OCI-LY1 (cell line): ENCODE results near the gene MC2R.

Source experiments
- H2AFZ ChIP-seq: fragments of 200-600 bp; sonication (generic), shearing (Covaris generic); 2 replicates; pipeline ENCODE4 v1.6.0; 2014; ENCODE audit warnings: antibody characterized with exemption, mild to moderate bottlenecking, low read length
- H3F3A ChIP-seq: fragments of 200-600 bp; sonication (generic), shearing (Covaris generic); 2 replicates; pipeline ENCODE4 v1.6.0; 2014; ENCODE audit warnings: mild to moderate bottlenecking, antibody characterized with exemption, low read length, moderate library complexity; ENCODE audit not compliant: insufficient read depth
- H3K27ac ChIP-seq: fragments of 200-600 bp; sonication (generic); 2 replicates; pipeline ENCODE4 v1.5.1; 2014; ENCODE audit warnings: low read length, mixed run types, mild to moderate bottlenecking, low read depth; ENCODE audit not compliant: poor library complexity, severe bottlenecking
- H3K27me3 ChIP-seq: fragments of 200-600 bp; sonication (generic); 2 replicates; pipeline ENCODE4 v1.6.0; 2014; ENCODE audit warnings: antibody characterized with exemption, mild to moderate bottlenecking, low read length, moderate library complexity; ENCODE audit not compliant: insufficient read depth
- H3K36me3 ChIP-seq: fragments of 200-600 bp; sonication (generic); 2 replicates; pipeline ENCODE4 v1.6.1; 2014; ENCODE audit warnings: mild to moderate bottlenecking, antibody characterized with exemption, low read length, moderate library complexity, mixed read lengths; ENCODE audit not compliant: insufficient read depth
- H3K4me1 ChIP-seq: fragments of 200-600 bp; sonication (generic); 2 replicates; pipeline ENCODE4 v1.5.1; 2014; ENCODE audit warnings: mild to moderate bottlenecking, low read length, moderate library complexity; ENCODE audit not compliant: insufficient read depth, severe bottlenecking
- H3K4me2 ChIP-seq: fragments of 200-600 bp; sonication (generic), shearing (Covaris generic); 2 replicates; pipeline ENCODE4 v1.6.1; 2014; ENCODE audit warnings: low read length
- H3K4me3 ChIP-seq: fragments of 200-600 bp; sonication (generic); 2 replicates; pipeline ENCODE4 v1.5.1; 2014; ENCODE audit warnings: low read length, low read depth, mild to moderate bottlenecking, mixed read lengths; ENCODE audit not compliant: poor library complexity, severe bottlenecking
- H3K79me2 ChIP-seq: fragments of 200-600 bp; shearing (Covaris generic); 2 replicates; pipeline ENCODE4 v1.6.1; 2016; ENCODE audit warnings: mixed run types, low read length, mixed read lengths; ENCODE audit not compliant: insufficient read depth
- H3K9ac ChIP-seq: fragments of 200-600 bp; sonication (generic), shearing (Covaris generic); 2 replicates; pipeline ENCODE4 v1.6.1; 2014; ENCODE audit warnings: mild to moderate bottlenecking, low read length, mixed read lengths
- H3K9me2 ChIP-seq: fragments of 200-600 bp; sonication (generic), shearing (Covaris generic); 2 replicates; pipeline ENCODE4 v1.6.1; 2014; ENCODE audit warnings: low read depth, mild to moderate bottlenecking, low read length, mixed read lengths
- H3K9me3 ChIP-seq: fragments of 200-600 bp; shearing (Covaris generic); 2 replicates; pipeline ENCODE4 v1.6.1; 2014; ENCODE audit warnings: low read length, mixed read lengths
- H4K20me1 ChIP-seq: fragments of 200-600 bp; sonication (generic), shearing (Covaris generic); 2 replicates; pipeline ENCODE4 v1.6.0; 2016; ENCODE audit warnings: mild to moderate bottlenecking, low read length; ENCODE audit not compliant: insufficient read depth
- EZH2 ChIP-seq: fragments of 200-600 bp; sonication (generic), shearing (Covaris generic); IDR thresholded peaks from 2 replicates; pipeline ENCODE4 v1.8.0; 2017; ENCODE audit warnings: borderline replicate concordance, mixed run types, mild to moderate bottlenecking, antibody characterized with exemption, low read length, moderate library complexity, mixed read lengths
- TF ChIP-seq, protein P1 (sequence below): fragments of 200-600 bp; sonication (generic), shearing (Covaris generic); IDR thresholded peaks from 2 replicates; pipeline ENCODE4 v1.5.1; 2017; ENCODE audit warnings: mild to moderate bottlenecking, antibody characterized with exemption, low read length, moderate library complexity, mixed read lengths

MC2R gene

DNA sequence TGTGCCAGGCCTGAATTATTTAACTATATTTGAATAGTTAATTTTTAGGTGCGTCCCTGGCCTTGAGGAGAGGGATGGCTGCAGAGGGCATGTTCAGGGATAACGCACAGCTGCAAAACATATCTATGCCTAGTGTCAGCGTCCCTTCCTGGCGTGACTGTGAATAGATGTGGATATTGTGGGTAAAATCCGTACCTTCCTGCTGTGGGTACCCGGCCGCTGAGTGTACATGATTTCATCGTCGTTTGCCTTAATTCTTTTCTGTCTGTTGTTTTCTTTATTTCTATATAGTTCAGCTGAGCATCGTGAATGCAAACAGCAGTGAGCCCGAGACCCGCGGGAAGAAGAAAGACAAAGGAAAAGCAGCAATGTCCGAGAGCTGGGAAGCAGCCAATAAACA, 25.0 kb upstream of the MC2R start:
- H3K9me2 ChIP-seq, result no peaks in the 10 kb centered on the region
- no peak overlapping the region for H3K4me2 ChIP-seq
- H3K27ac ChIP-seq, result no peak overlapping the region
- H2AFZ ChIP-seq, result no peak overlapping the region
- H3K27me3 ChIP-seq, result no peaks in the 10 kb centered on the region
- H3K4me1 ChIP-seq, result no peaks in the 10 kb centered on the region
- no peak overlapping the region for H3K4me3 ChIP-seq
- no peaks in the 10 kb centered on the region for H3K79me2 ChIP-seq
- no peak overlapping the region for H3K9ac ChIP-seq
- TF ChIP-seq EZH2, result no peak
- TF ChIP-seq, protein P1, sequence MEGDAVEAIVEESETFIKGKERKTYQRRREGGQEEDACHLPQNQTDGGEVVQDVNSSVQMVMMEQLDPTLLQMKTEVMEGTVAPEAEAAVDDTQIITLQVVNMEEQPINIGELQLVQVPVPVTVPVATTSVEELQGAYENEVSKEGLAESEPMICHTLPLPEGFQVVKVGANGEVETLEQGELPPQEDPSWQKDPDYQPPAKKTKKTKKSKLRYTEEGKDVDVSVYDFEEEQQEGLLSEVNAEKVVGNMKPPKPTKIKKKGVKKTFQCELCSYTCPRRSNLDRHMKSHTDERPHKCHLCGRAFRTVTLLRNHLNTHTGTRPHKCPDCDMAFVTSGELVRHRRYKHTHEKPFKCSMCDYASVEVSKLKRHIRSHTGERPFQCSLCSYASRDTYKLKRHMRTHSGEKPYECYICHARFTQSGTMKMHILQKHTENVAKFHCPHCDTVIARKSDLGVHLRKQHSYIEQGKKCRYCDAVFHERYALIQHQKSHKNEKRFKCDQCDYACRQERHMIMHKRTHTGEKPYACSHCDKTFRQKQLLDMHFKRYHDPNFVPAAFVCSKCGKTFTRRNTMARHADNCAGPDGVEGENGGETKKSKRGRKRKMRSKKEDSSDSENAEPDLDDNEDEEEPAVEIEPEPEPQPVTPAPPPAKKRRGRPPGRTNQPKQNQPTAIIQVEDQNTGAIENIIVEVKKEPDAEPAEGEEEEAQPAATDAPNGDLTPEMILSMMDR, result no peak
- H3K9me3 ChIP-seq, result no peaks in the 10 kb centered on the region
- H3K36me3 ChIP-seq, result no peaks in the 10 kb centered on the region
- H3F3A ChIP-seq, result no peaks in the 10 kb centered on the region
- H4K20me1 ChIP-seq, result no peaks in the 10 kb centered on the region

DNA sequence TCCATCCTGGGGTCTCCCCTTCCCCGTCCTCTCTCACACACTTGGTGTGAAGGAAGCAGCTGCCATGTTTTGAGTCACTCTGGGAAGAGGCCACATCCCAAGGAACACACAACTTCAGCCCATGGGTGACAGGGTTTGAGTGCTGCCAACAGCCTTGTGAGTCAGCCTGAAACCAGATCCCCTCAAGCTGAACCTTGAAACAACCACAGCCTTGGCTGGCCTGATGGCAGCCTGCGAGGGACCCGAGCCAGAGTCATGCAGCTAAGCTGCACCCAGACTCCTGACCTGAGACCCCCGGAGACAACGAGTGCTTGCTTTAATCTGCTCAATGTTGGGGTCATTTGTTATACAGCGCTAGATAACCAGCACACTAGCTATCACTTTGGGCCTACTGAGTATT, 19.3 kb upstream of the MC2R start:
- H4K20me1 ChIP-seq, result no peaks in the 10 kb centered on the region
- no peak overlapping the region for H3K4me2 ChIP-seq
- no peaks in the 10 kb centered on the region for H3K79me2 ChIP-seq
- H3K4me3 ChIP-seq, result no peak overlapping the region
- H3K9me3 ChIP-seq, result no peaks in the 10 kb centered on the region
- H3K36me3 ChIP-seq, result no peaks in the 10 kb centered on the region
- no peaks in the 10 kb centered on the region for H3K9me2 ChIP-seq
- H3K9ac ChIP-seq, result no peak overlapping the region
- H3K27me3 ChIP-seq, result 0 out of 2 replicates have a peak, but pooled peaks cover 3% of the 10 kb centered on the region
- H3F3A ChIP-seq, result no peaks in the 10 kb centered on the region
- H3K27ac ChIP-seq, result no peak overlapping the region
- TF ChIP-seq EZH2, result no peak
- TF ChIP-seq, protein P1, result no peak
- H2AFZ ChIP-seq, result no peak overlapping the region
- no peaks in the 10 kb centered on the region for H3K4me1 ChIP-seq

GRCh38 chr18:13934058-13934457, 18.7 kb upstream of the MC2R start:
- Histone ChIP-seq H3K27ac (no peak overlapping the region), H3F3A (no peaks in the 10 kb centered on the region), H3K27me3 (0 out of 2 replicates have a peak, but pooled peaks cover 3% of the 10 kb centered on the region), H3K4me3 (no peak overlapping the region), H2AFZ (no peak overlapping the region), H4K20me1 (no peaks in the 10 kb centered on the region), H3K4me1 (no peaks in the 10 kb centered on the region), H3K4me2 (no peak overlapping the region), H3K79me2 (no peaks in the 10 kb centered on the region), H3K9me2 (no peaks in the 10 kb centered on the region), H3K9me3 (peaks cover 2% of the 10 kb centered on the region; the same call in 1 of the 2 replicates), H3K36me3 (no peaks in the 10 kb centered on the region), H3K9ac (no peak overlapping the region)
- no peak for TF ChIP-seq EZH2
- TF ChIP-seq, protein P1, result no peak
